IMR-90 (cell line): ENCODE results near the gene ASB4. TPM values are rescaled to one million over a fixed set of nuclear protein-coding genes. Genes with fewer than 3 reads are reported as not detected.

Experiments used
- ATAC-seq: fragments of 200-7000 bp; cut with Tn5 transposase; 2 replicates; pipeline ENCODE4 v1.9.1; 2020; ENCODE audit warnings: low read depth, mild to moderate bottlenecking, moderate library complexity
- BruUV-seq: library from RNA; stranded (reverse); fragments of 400-500 nt; replicated peaks from 2 replicates; lab custom pipeline; 2021; lab: Mats Ljungman, UMichigan
- CTCF ChIA-PET: fragments of 300-600 bp; formaldehyde crosslinking; extraction: SDS; loops from one replicate; lab custom pipeline; 2021; ENCODE audit warnings: antibody characterized with exemption; lab: Yijun Ruan, JAX
- POLR2A ChIA-PET: fragments of 300-600 bp; sonication (Branson Sonifier 250); formaldehyde crosslinking; loops from one replicate; lab custom pipeline; 2022; ENCODE audit warnings: antibody characterized with exemption; ENCODE audit not compliant: unreplicated experiment; lab: Charles Lee
- DNase-seq: peaks from one replicate; pipeline ENCODE4 v3.0.0; 2013
- H2AFZ ChIP-seq: replicated peaks from 2 replicates; pipeline ENCODE3; 2013; ENCODE audit warnings: low read length, mild to moderate bottlenecking; ENCODE audit not compliant: poor library complexity
- H2AK5ac ChIP-seq: 2 replicates; pipeline ENCODE4 v1.6.1; 2013; ENCODE audit warnings: low read depth, low read length, inconsistent platforms
- H2AK9ac ChIP-seq: replicated peaks from 2 replicates; pipeline ENCODE3; 2013; ENCODE audit warnings: mild to moderate bottlenecking, low read depth, low read length, moderate library complexity; ENCODE audit not compliant: poor library complexity
- H2BK120ac ChIP-seq: 2 replicates; pipeline ENCODE4 v1.6.1; 2013; ENCODE audit warnings: low read depth, low read length, inconsistent platforms
- H2BK15ac ChIP-seq: 3 replicates; pipeline ENCODE4 v1.6.1; 2013; ENCODE audit warnings: low read depth, low read length, inconsistent platforms
- H2BK20ac ChIP-seq: 2 replicates; pipeline ENCODE4 v1.6.1; 2013; ENCODE audit warnings: low read depth, mild to moderate bottlenecking, inconsistent platforms, low read length, moderate library complexity
- H2BK5ac ChIP-seq: 2 replicates; pipeline ENCODE4 v1.6.1; 2013; ENCODE audit warnings: mild to moderate bottlenecking, low read depth, low read length, inconsistent platforms; ENCODE audit not compliant: poor library complexity, severe bottlenecking
- H3K14ac ChIP-seq: replicated peaks from 2 replicates; pipeline ENCODE4 v1.6.1; 2013; ENCODE audit warnings: low read depth, low read length, inconsistent platforms
- H3K18ac ChIP-seq: 2 replicates; pipeline ENCODE4 v1.6.1; 2013; ENCODE audit warnings: low read depth, low read length, control low read depth
- H3K23ac ChIP-seq: 2 replicates; pipeline ENCODE4 v1.6.1; 2013; ENCODE audit warnings: low read depth, low read length, inconsistent platforms
- H3K27ac ChIP-seq: 2 replicates; pipeline ENCODE4 v1.5.1; 2013; ENCODE audit warnings: mild to moderate bottlenecking, control low read depth, low read length; ENCODE audit not compliant: insufficient read depth
- H3K27me3 ChIP-seq: 2 replicates; pipeline ENCODE4 v1.6.1; 2013; ENCODE audit warnings: low read length; ENCODE audit not compliant: control insufficient read depth, insufficient read depth
- H3K36me3 ChIP-seq: 2 replicates; pipeline ENCODE4 v1.6.1; 2013; ENCODE audit warnings: low read length, mixed read lengths; ENCODE audit not compliant: control insufficient read depth, insufficient read depth
- H3K4ac ChIP-seq: 2 replicates; pipeline ENCODE4 v1.6.1; 2013; ENCODE audit warnings: low read depth, low read length, inconsistent platforms
- H3K4me1 ChIP-seq: 2 replicates; pipeline ENCODE4 v1.6.1; 2013; ENCODE audit warnings: low read length, mixed read lengths; ENCODE audit not compliant: control insufficient read depth, insufficient read depth
- H3K4me2 ChIP-seq: 2 replicates; pipeline ENCODE4 v1.6.1; 2013; ENCODE audit warnings: low read depth, mild to moderate bottlenecking, control low read depth, low read length, moderate library complexity
- H3K4me3 ChIP-seq: 2 replicates; pipeline ENCODE4 v1.5.1; 2013; ENCODE audit warnings: low read depth, mild to moderate bottlenecking, control low read depth, low read length, moderate library complexity; ENCODE audit not compliant: insufficient read depth
- H3K56ac ChIP-seq: 2 replicates; pipeline ENCODE4 v1.6.1; 2013; ENCODE audit warnings: low read length, inconsistent platforms; ENCODE audit not compliant: insufficient read depth; ENCODE audit errors: extremely low read depth
- H3K79me1 ChIP-seq, 2 experiments: 2 replicates each; pipeline ENCODE4 v1.6.1; 2013; ENCODE audit warnings: low read length in 2 of 2, inconsistent platforms in 1 of 2, low read depth in 1 of 2
- H3K9ac ChIP-seq: 2 replicates; pipeline ENCODE4 v1.6.1; 2013; ENCODE audit warnings: low read depth, low read length, control low read depth
- H3K9me1 ChIP-seq: 2 replicates; pipeline ENCODE4 v1.6.1; 2013; ENCODE audit warnings: low read length, inconsistent platforms; ENCODE audit not compliant: insufficient read depth
- H3K9me3 ChIP-seq: 2 replicates; pipeline ENCODE4 v1.6.1; 2013; ENCODE audit warnings: low read length; ENCODE audit not compliant: control insufficient read depth, insufficient read depth
- H4K20me1 ChIP-seq: 2 replicates; pipeline ENCODE4 v1.6.1; 2013; ENCODE audit warnings: low read length, inconsistent platforms; ENCODE audit not compliant: insufficient read depth
- H4K5ac ChIP-seq: 2 replicates; pipeline ENCODE4 v1.6.1; 2013; ENCODE audit warnings: mild to moderate bottlenecking, low read depth, low read length, control low read depth
- H4K8ac ChIP-seq, 2 experiments: 2 replicates each; pipeline ENCODE4 v1.6.1; 2013; ENCODE audit warnings: low read depth in 2 of 2, low read length in 2 of 2, control low read depth in 1 of 2, inconsistent platforms in 1 of 2
- H4K91ac ChIP-seq: 2 replicates; pipeline ENCODE4 v1.6.1; 2013; ENCODE audit warnings: low read depth, low read length, inconsistent platforms; ENCODE audit not compliant: insufficient read depth
- BHLHE40 ChIP-seq: fragments of 150-350 bp; IDR thresholded peaks from 2 replicates; pipeline ENCODE4 v1.6.1; 2016; ENCODE audit warnings: mild to moderate bottlenecking, low read depth, low read length
- CEBPB ChIP-seq: IDR thresholded peaks from 2 replicates; pipeline ENCODE4 v1.6.1; 2012; ENCODE audit warnings: low read depth, low read length, improper control_type of control experiment
- CHD1 ChIP-seq: IDR thresholded peaks from 2 replicates; pipeline ENCODE4 v1.6.1; 2012; ENCODE audit warnings: low read depth, low read length, improper control_type of control experiment
- CTCF ChIP-seq: conservative IDR thresholded peaks from 2 replicates; pipeline ENCODE4 v1.5.1; 2012; ENCODE audit warnings: mild to moderate bottlenecking, low read depth, low read length, improper control_type of control experiment
- ELK1 ChIP-seq: fragments of 150-350 bp; IDR thresholded peaks from 2 replicates; pipeline ENCODE4 v1.6.1; 2016; ENCODE audit warnings: low read depth, mild to moderate bottlenecking, low read length, moderate library complexity, borderline replicate concordance
- FOS ChIP-seq: fragments of 150-350 bp; IDR thresholded peaks from 2 replicates; pipeline ENCODE4 v1.6.1; 2016; ENCODE audit warnings: low read depth, low read length
- MAFK ChIP-seq: IDR thresholded peaks from 2 replicates; pipeline ENCODE4 v1.6.1; 2012; ENCODE audit warnings: low read depth, low read length, improper control_type of control experiment
- MAZ ChIP-seq: IDR thresholded peaks from 2 replicates; pipeline ENCODE4 v1.6.1; 2012; ENCODE audit warnings: low read depth, mild to moderate bottlenecking, low read length, improper control_type of control experiment, moderate library complexity, borderline replicate concordance
- MXI1 ChIP-seq: IDR thresholded peaks from 2 replicates; pipeline ENCODE4 v1.6.1; 2012; ENCODE audit warnings: low read depth, mild to moderate bottlenecking, low read length, moderate library complexity, borderline replicate concordance
- NFE2L2 ChIP-seq: fragments of 150-350 bp; IDR thresholded peaks from 2 replicates; pipeline ENCODE4 v1.6.1; 2016; ENCODE audit warnings: low read depth, mild to moderate bottlenecking, low read length
- POLR2A ChIP-seq: IDR thresholded peaks from 2 replicates; pipeline ENCODE4 v1.6.1; 2012; ENCODE audit warnings: mild to moderate bottlenecking, low read depth, low read length
- RAD21 ChIP-seq: IDR thresholded peaks from 2 replicates; pipeline ENCODE4 v1.6.1; 2012; ENCODE audit warnings: low read length, improper control_type of control experiment
- RCOR1 ChIP-seq: IDR thresholded peaks from 2 replicates; pipeline ENCODE4 v1.6.1; 2012; ENCODE audit warnings: mild to moderate bottlenecking, low read length, improper control_type of control experiment; ENCODE audit not compliant: insufficient replicate concordance
- RFX5 ChIP-seq: IDR thresholded peaks from 2 replicates; pipeline ENCODE4 v1.8.0; 2012; ENCODE audit warnings: low read depth, mild to moderate bottlenecking, low read length, moderate library complexity
- SMC3 ChIP-seq: fragments of 150-350 bp; IDR thresholded peaks from 2 replicates; pipeline ENCODE4 v1.6.1; 2016; ENCODE audit warnings: low read depth, mild to moderate bottlenecking, antibody characterized with exemption, low read length, moderate library complexity
- USF2 ChIP-seq: fragments of 150-350 bp; IDR thresholded peaks from 2 replicates; pipeline ENCODE4 v1.6.1; 2017; ENCODE audit warnings: mild to moderate bottlenecking, antibody characterized with exemption, low read length, low read depth
- whole genome bisulfite sequencing, 2 experiments: methylation state at CpG; one replicate each; pipeline versions ENCODE4 v1.1.5 to v1.1.7; 2013; ENCODE audit warnings: missing lambda C conversion rate in 2 of 2; ENCODE audit not compliant: insufficient read length in 1 of 2; ENCODE audit errors: extremely low coverage in 2 of 2; 5-methylcytosine and 5-hydroxymethylcytosine counted together
- dilution Hi-C: fragments of 300-500 bp; cut with HindIII; formaldehyde crosslinking; loops from one replicate; pipeline ENCODE4 v1.14.3; 2018; ENCODE audit warnings: low sequenced_read_pairs; ENCODE audit not compliant: unreplicated experiment
- in situ Hi-C: fragments of 300-500 bp; cut with MboI; formaldehyde crosslinking; loops from 3 replicates; pipeline ENCODE4 v1.14.3; 2019; ENCODE audit warnings: low sequenced_read_pairs, inconsistent platforms, mixed read lengths
- intact Hi-C: fragments of 100-400 bp; cut with micrococcal nuclease; formaldehyde crosslinking; loops from 2 replicates; pipeline ENCODE4 v1.10.0; 2022
- polyA plus RNA-seq, 3 experiments: library from polyadenylated mRNA; depleted of rRNA; stranded (reverse); fragments of >200 nt; gene quantifications; 2 replicates each; pipeline ENCODE4 v1.2.3, GENCODE V29; 2012; ENCODE audit warnings: low replicate concordance in 1 of 3
- total RNA-seq: library from RNA; depleted of rRNA; stranded (reverse); fragments of >200 nt; gene quantifications from 2 replicates; pipeline ENCODE4 v1.2.3, GENCODE V29; 2012

The ASB4 gene
- total and polyA plus RNA-seq, 2 of the 4 experiments (the other 2 are of a cell fraction) = not detected

GRCh38 chr7:95579318-95579717 lies 93.6 kb downstream of the ASB4 start:
- no peak overlapping the region for H2AK5ac ChIP-seq
- H4K5ac ChIP-seq = no peak overlapping the region
- dilution Hi-C loops (no loop called here), in situ Hi-C loops (no loop called here), intact Hi-C loops (no loop called here)
- H4K91ac ChIP-seq = no peak overlapping the region
- no peak overlapping the region for H3K4ac ChIP-seq
- H3K4me3 ChIP-seq = no peak overlapping the region
- BruUV-seq = no TSS peak
- H2BK120ac ChIP-seq = no peak overlapping the region
- ChIA-PET CTCF (no interaction called here), POLR2A (no interaction called here)
- no peak overlapping the region for H3K23ac ChIP-seq
- no peak overlapping the region for H3K9ac ChIP-seq
- DNase-seq (no peak), ATAC-seq (no peak)
- TF ChIP-seq SMC3 (no peak), BHLHE40 (no peak), FOS (no peak), USF2 (no peak), RFX5 (no peak), CHD1 (no peak), CTCF (no peak), MAZ (no peak), RAD21 (no peak), MAFK (no peak), MXI1 (no peak), ELK1 (no peak), NFE2L2 (no peak), CEBPB (no peak), POLR2A (no peak), RCOR1 (no peak)
- H3K36me3 ChIP-seq = no peaks in the 10 kb centered on the region
- H3K9me1 ChIP-seq = peaks cover 2% of the 10 kb centered on the region; the same call in 1 of the 2 replicates
- no peak overlapping the region for H2BK5ac ChIP-seq
- H3K27me3 ChIP-seq = no peaks in the 10 kb centered on the region
- H3K14ac ChIP-seq = no peak overlapping the region
- no peaks in the 10 kb centered on the region for H3K9me3 ChIP-seq
- no peak overlapping the region for H3K4me2 ChIP-seq
- H3K18ac ChIP-seq = no peak overlapping the region
- no peak overlapping the region for H4K8ac ChIP-seq
- H2BK15ac ChIP-seq = no peak overlapping the region
- H3K56ac ChIP-seq = no peak overlapping the region
- no peaks in the 10 kb centered on the region for H4K20me1 ChIP-seq
- H2AFZ ChIP-seq = no peak overlapping the region
- no peak overlapping the region for H2AK9ac ChIP-seq
- WGBS, 2 experiments = no CpG with 5 or more reads among the region's 7 CpGs
- H3K27ac ChIP-seq = no peak overlapping the region
- no peak overlapping the region for H2BK20ac ChIP-seq
- H3K79me1 ChIP-seq = no peaks in the 10 kb centered on the region
- no peaks in the 10 kb centered on the region for H3K4me1 ChIP-seq
